Ureter (tissue), 1 donor: ENCODE measurements around the gene CHEK2. TPM values are rescaled to one million over a fixed set of nuclear protein-coding genes. Genes with fewer than 3 reads are reported as not detected.
A peak's percentile ranks its signal among the peaks of the same experiment; 100 is the strongest.
"Not testable (repeated sequence)": the region's sequence is repeated elsewhere in the genome, so short reads cannot be mapped to it uniquely, and the experiment has no call there.

Source experiments
- DNase-seq: peaks from one replicate; pipeline ENCODE4 v3.0.0-alpha.2; 2020; ENCODE audit warnings: low spot score
- total RNA-seq: library from RNA; stranded (reverse); gene quantifications from one replicate; pipeline ENCODE4 v1.2.4, GENCODE V29; 2023
- donor health status: DM: yes; HTN: yes; CAD: no.

The CHEK2 gene
- total RNA-seq, 1 donor from 2014 or later = 8.4 TPM

- not testable (repeated sequence) for DNase-seq
Measured at GRCh38 chr22:28693041-28693760, 48.4 kb downstream of the CHEK2 start.

- not testable (repeated sequence) for DNase-seq
Measured at GRCh38 chr22:28689796-28690195, 51.8 kb downstream of the CHEK2 start.

- not testable (repeated sequence) for DNase-seq
Measured at GRCh38 chr22:28682966-28683365, 58.7 kb downstream of the CHEK2 start.

GRCh38 chr22:28680813-28681490 lies 60.7 kb downstream of the CHEK2 start:
- not testable (repeated sequence) for DNase-seq

GRCh38 chr22:28679611-28680287 lies 61.9 kb downstream of the CHEK2 start, which contains the start of gene TTC28:
Gene TTC28 (minus strand): TSS chr22:28679840. CDS start chr22:28679723, 117 bp downstream.
- DNase-seq = peak; percentile 75

- peak; percentile 42 for DNase-seq
Measured at GRCh38 chr22:28678778-28679610, 62.6 kb downstream of the CHEK2 start.

GRCh38 chr22:28678170-28678569 lies 63.5 kb downstream of the CHEK2 start:
- DNase-seq = not testable (repeated sequence)

- DNase-seq = no peak
Measured at GRCh38 chr22:28674121-28674563, 67.5 kb downstream of the CHEK2 start.

- no peak for DNase-seq
Measured at GRCh38 chr22:28670756-28671155, 70.9 kb downstream of the CHEK2 start.

- DNase-seq = no peak
Measured at GRCh38 chr22:28670161-28670560, 71.5 kb downstream of the CHEK2 start.

GRCh38 chr22:28669387-28669786 lies 72.2 kb downstream of the CHEK2 start:
- no peak for DNase-seq

- DNase-seq = not testable (repeated sequence)
Measured at GRCh38 chr22:28663569-28663942, 78.1 kb downstream of the CHEK2 start.

- no peak for DNase-seq
Measured at GRCh38 chr22:28658448-28658847, 83.2 kb downstream of the CHEK2 start.

- DNase-seq = no peak
Measured at GRCh38 chr22:28656181-28656580, 85.4 kb downstream of the CHEK2 start.

- no peak for DNase-seq
Measured at GRCh38 chr22:28650463-28650862, 91.2 kb downstream of the CHEK2 start.

GRCh38 chr22:28648792-28649191 lies 92.8 kb downstream of the CHEK2 start:
- DNase-seq = no peak

GRCh38 chr22:28647216-28647615 lies 94.4 kb downstream of the CHEK2 start:
- DNase-seq = no peak

- no peak for DNase-seq
Measured at GRCh38 chr22:28639321-28639720, 102.3 kb downstream of the CHEK2 start.
